Neutrophil (primary cell): ENCODE results near the gene PTPRO.

Source experiments
- H3K27ac ChIP-seq: fragments of 200-600 bp; sonication (generic); 2 replicates; pipeline ENCODE4 v1.5.1; 2016; ENCODE audit warnings: mild to moderate bottlenecking, moderate library complexity
- H3K27me3 ChIP-seq: fragments of 200-600 bp; sonication (generic); 2 replicates; pipeline ENCODE4 v1.6.0; 2016; ENCODE audit warnings: mild to moderate bottlenecking
- H3K36me3 ChIP-seq: fragments of 200-600 bp; sonication (generic); 2 replicates; pipeline ENCODE4 v1.5.1; 2017
- H3K4me1 ChIP-seq, 2 experiments: fragments of 200-600 bp in 1 of 2; sonication (generic) in 1 of 2; 1 replicate in 1 of 2; 2 replicates in 1 of 2; pipeline versions ENCODE4 v1.5.1 to v1.6.1; 2013 to 2016; ENCODE audit warnings: low read depth in 1 of 2, low read length in 1 of 2, mild to moderate bottlenecking in 1 of 2, moderate library complexity in 1 of 2; ENCODE audit not compliant: control insufficient read depth in 1 of 2, insufficient read depth in 1 of 2
- H3K4me3 ChIP-seq, 2 experiments: fragments of 200-600 bp in 1 of 2; sonication (generic) in 1 of 2; 1 replicate in 1 of 2; 2 replicates in 1 of 2; pipeline ENCODE4 v1.5.1; 2013 to 2016; ENCODE audit warnings: low read depth in 1 of 2, low read length in 1 of 2, mild to moderate bottlenecking in 1 of 2, moderate library complexity in 1 of 2
- H3K9me3 ChIP-seq: fragments of 200-600 bp; sonication (generic); 2 replicates; pipeline ENCODE4 v1.5.1; 2016
- TF ChIP-seq, protein P1 (sequence below): fragments of 200-600 bp; sonication (generic); IDR thresholded peaks from 2 replicates; pipeline ENCODE4 v1.5.1; 2016; ENCODE audit warnings: antibody characterized with exemption

Gene PTPRO

GRCh38 chr12:15488481-15488880 lies 166.2 kb downstream of the PTPRO start:
- Histone ChIP-seq H3K27me3 (no peaks in the 10 kb centered on the region), H3K36me3 (no peaks in the 10 kb centered on the region)
- TF ChIP-seq, protein P1, sequence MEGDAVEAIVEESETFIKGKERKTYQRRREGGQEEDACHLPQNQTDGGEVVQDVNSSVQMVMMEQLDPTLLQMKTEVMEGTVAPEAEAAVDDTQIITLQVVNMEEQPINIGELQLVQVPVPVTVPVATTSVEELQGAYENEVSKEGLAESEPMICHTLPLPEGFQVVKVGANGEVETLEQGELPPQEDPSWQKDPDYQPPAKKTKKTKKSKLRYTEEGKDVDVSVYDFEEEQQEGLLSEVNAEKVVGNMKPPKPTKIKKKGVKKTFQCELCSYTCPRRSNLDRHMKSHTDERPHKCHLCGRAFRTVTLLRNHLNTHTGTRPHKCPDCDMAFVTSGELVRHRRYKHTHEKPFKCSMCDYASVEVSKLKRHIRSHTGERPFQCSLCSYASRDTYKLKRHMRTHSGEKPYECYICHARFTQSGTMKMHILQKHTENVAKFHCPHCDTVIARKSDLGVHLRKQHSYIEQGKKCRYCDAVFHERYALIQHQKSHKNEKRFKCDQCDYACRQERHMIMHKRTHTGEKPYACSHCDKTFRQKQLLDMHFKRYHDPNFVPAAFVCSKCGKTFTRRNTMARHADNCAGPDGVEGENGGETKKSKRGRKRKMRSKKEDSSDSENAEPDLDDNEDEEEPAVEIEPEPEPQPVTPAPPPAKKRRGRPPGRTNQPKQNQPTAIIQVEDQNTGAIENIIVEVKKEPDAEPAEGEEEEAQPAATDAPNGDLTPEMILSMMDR, result no peak

DNA sequence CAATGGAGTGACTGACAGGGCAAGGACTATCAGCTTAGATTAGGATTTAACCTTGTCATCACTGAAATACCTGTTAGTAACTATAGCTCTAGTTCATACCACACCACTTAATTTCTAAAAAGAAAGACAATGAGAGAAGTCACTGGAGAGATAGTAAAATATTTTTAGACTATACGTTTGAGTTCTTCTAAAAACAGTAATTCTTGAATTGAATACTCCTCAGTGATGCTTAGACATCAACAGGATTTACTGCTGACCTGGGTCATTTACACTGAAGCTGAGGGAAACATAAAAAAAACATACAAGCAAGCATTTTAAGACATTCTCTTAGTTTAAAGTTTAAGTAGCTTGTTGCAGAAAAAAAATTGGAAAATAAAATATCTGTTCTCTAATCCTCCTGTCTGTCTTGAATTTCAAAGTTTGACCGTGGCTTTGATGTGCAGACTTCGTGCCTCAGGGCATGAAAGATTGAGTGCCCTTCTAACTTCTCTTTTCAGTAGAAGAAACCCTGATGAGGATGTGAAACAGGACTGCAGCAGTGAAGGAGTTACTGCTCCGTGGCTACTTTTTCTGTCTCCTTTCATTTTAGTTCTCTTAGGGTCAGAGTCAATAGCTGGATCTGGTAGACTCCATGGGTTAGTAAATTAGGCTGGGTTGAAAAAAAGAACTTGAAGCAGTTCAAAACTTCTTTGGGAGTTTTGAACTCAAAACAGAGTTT lies 172.2 kb downstream of the PTPRO start:
- Histone ChIP-seq H3K27me3 (no peaks in the 10 kb centered on the region), H3K9me3 (no peaks in the 10 kb centered on the region)
- TF ChIP-seq, protein P1, result no peak

More at GRCh38 chr12:15488481-15488880, 166.2 kb downstream of the PTPRO start:
- Histone ChIP-seq H3K27ac (no peak overlapping the region), H3K4me3 (no peak overlapping the region), H3K9me3 (no peaks in the 10 kb centered on the region), H3K4me1 (no peaks in the 10 kb centered on the region)

GRCh38 chr12:15495746-15496145 lies 173.4 kb downstream of the PTPRO start:
- no peaks in the 10 kb centered on the region for H3K9me3 ChIP-seq
- TF ChIP-seq, protein P1, result no peak

More for the DNA sequence above, 172.2 kb downstream of the PTPRO start:
- H3K4me3 ChIP-seq, result no peak overlapping the region
- no peaks in the 10 kb centered on the region for H3K4me1 ChIP-seq
- no peak overlapping the region for H3K27ac ChIP-seq
- H3K36me3 ChIP-seq, result no peaks in the 10 kb centered on the region

DNA sequence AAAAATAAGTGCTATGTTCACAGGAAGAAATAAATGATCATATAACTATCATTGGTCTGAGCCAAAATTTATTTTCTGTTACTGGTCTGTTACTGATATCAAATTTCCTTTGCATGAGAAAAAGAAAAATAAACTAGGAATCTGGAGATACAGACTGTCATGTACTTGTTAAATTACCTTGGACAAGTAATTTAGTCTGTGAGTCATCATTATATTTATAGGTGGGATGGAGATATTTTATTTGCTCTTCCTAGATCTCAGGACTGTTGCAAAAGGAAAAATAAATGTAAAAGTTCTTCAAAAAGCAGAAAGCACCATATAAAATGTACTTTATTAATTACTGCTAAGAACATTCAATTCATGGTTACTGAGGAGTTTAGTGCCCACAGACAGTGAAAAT lies 174.4 kb downstream of the PTPRO start:
- no peak overlapping the region for H3K27ac ChIP-seq
- H3K9me3 ChIP-seq, result no peaks in the 10 kb centered on the region
- H3K27me3 ChIP-seq, result no peaks in the 10 kb centered on the region
- no peaks in the 10 kb centered on the region for H3K36me3 ChIP-seq
- TF ChIP-seq, protein P1, result no peak
- no peaks in the 10 kb centered on the region for H3K4me1 ChIP-seq
- H3K4me3 ChIP-seq, result no peak overlapping the region

More at GRCh38 chr12:15495746-15496145, 173.4 kb downstream of the PTPRO start:
- Histone ChIP-seq H3K4me1 (no peaks in the 10 kb centered on the region), H3K27ac (no peak overlapping the region), H3K36me3 (no peaks in the 10 kb centered on the region), H3K4me3 (no peak overlapping the region), H3K27me3 (no peaks in the 10 kb centered on the region)

DNA sequence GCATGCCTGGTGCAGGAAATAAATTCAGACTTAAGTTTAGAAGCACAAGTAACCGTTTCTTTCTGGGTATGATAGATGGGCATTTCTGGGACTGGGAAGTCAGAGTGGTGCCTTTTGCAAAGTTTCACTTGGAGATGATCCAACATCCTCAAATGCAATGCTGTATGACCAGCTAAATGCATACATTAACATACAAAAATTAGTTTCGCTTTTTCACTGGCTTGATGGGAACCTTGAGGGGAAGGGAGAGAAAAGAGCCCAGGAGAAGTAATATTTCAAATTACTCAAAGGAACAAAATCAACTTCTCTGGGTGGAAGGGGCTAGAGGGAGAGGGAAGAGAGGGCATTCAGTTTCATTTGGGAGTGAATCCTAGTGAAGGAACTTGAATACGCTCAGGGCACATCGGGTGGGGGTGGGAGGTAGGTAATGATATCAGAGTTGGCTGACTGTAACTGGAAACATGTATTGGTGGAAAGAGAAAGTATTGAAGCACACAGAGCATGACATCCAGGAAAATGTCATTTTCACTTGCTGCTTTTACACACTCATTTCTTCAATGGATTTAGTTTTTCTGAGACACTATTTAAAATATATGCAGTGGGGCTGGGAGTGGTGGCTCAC lies 175.5 kb downstream of the PTPRO start:
- Histone ChIP-seq H3K9me3 (no peaks in the 10 kb centered on the region), H3K36me3 (no peaks in the 10 kb centered on the region), H3K27me3 (no peaks in the 10 kb centered on the region), H3K4me1 (no peaks in the 10 kb centered on the region), H3K4me3 (no peak overlapping the region), H3K27ac (no peak overlapping the region)
- TF ChIP-seq, protein P1, result no peak
